PC-3 (cell line): ENCODE measurements around the gene ULK4.

Experiments
- CTCF ChIP-seq: fragments of 300-600 bp; sonication (generic); conservative IDR thresholded peaks from 2 replicates; pipeline ENCODE4 v1.5.1; 2017; ENCODE audit warnings: antibody characterized with exemption, low read depth, mild to moderate bottlenecking, low read length
- EZH2 ChIP-seq: fragments of 300-600 bp; sonication (generic); IDR thresholded peaks from one replicate; pipeline ENCODE4 v1.6.1; 2017; ENCODE audit warnings: antibody characterized with exemption, mild to moderate bottlenecking, low read length; ENCODE audit not compliant: unreplicated experiment
- EZH2phosphoT487 ChIP-seq: fragments of 300-600 bp; sonication (generic); IDR thresholded peaks from 2 replicates; pipeline ENCODE4 v1.6.1; 2018; ENCODE audit warnings: mild to moderate bottlenecking, antibody characterized with exemption, low read length, borderline replicate concordance

- TF ChIP-seq CTCF (no peak), EZH2 (no peak), EZH2phosphoT487 (no peak)
Observed at GRCh38 chr3:42007785-42008184, 45.9 kb upstream of the ULK4 start.
